Activated CD8-positive, alpha-beta memory T cell treated with anti-CD3 and anti-CD28 coated beads, Interleukin-2, amount 50 U/mL, for 48 hours (primary cell): ENCODE data around the gene PGA5.
"Not testable (repeated sequence)": the region's sequence is repeated elsewhere in the genome, so short reads cannot be mapped to it uniquely, and the experiment has no call there.

Experiments used
- DNase-seq: peaks from one replicate; pipeline ENCODE4 v3.0.0-alpha.2; 2020

The PGA5 gene

GRCh38 chr11:61240875-61241274 lies at the start of gene PGA5:
Gene PGA5 (plus strand): TSS chr11:61241175. CDS start chr11:61241227, 52 bp downstream.
- DNase-seq: not testable (repeated sequence)

- no peak for DNase-seq
Measured at GRCh38 chr11:61193596-61193995, 47.4 kb upstream of the PGA5 start.

GRCh38 chr11:61194169-61194671 lies 46.8 kb upstream of the PGA5 start:
- DNase-seq: no peak

GRCh38 chr11:61194981-61195695 lies 45.8 kb upstream of the PGA5 start:
- no peak for DNase-seq

GRCh38 chr11:61195719-61196118 lies 45.3 kb upstream of the PGA5 start:
- no peak for DNase-seq

GRCh38 chr11:61198361-61198760 lies 42.6 kb upstream of the PGA5 start:
- no peak for DNase-seq

- no peak for DNase-seq
Measured at GRCh38 chr11:61198948-61199523, 41.9 kb upstream of the PGA5 start.

- DNase-seq: no peak
Measured at GRCh38 chr11:61201476-61201875, 39.5 kb upstream of the PGA5 start.

GRCh38 chr11:61202950-61203746 lies 37.8 kb upstream of the PGA5 start, which contains the start of gene PGA3:
Gene PGA3 (plus strand): TSS chr11:61203515. CDS start chr11:61203565, 50 bp downstream.
- not testable (repeated sequence) for DNase-seq

GRCh38 chr11:61203873-61204272 lies 37.1 kb upstream of the PGA5 start:
- not testable (repeated sequence) for DNase-seq

- DNase-seq: not testable (repeated sequence)
Measured at GRCh38 chr11:61204502-61205059, 36.4 kb upstream of the PGA5 start.

GRCh38 chr11:61207636-61208310 lies 33.2 kb upstream of the PGA5 start:
- not testable (repeated sequence) for DNase-seq

- not testable (repeated sequence) for DNase-seq
Measured at GRCh38 chr11:61210629-61211028, 30.3 kb upstream of the PGA5 start.

GRCh38 chr11:61211327-61211952 lies 29.5 kb upstream of the PGA5 start:
- not testable (repeated sequence) for DNase-seq

GRCh38 chr11:61212202-61212601 lies 28.8 kb upstream of the PGA5 start:
- DNase-seq: not testable (repeated sequence)

- DNase-seq: not testable (repeated sequence)
Measured at GRCh38 chr11:61213711-61214324, 27.2 kb upstream of the PGA5 start.

- not testable (repeated sequence) for DNase-seq
Measured at GRCh38 chr11:61218306-61218705, 22.7 kb upstream of the PGA5 start.

- not testable (repeated sequence) for DNase-seq
Measured at GRCh38 chr11:61219016-61219415, 22.0 kb upstream of the PGA5 start.

GRCh38 chr11:61222047-61222446 lies 18.9 kb upstream of the PGA5 start, which contains the start of gene PGA4:
Gene PGA4 (plus strand): TSS chr11:61222347. CDS start chr11:61222401, 54 bp downstream.
- not testable (repeated sequence) for DNase-seq

- DNase-seq: not testable (repeated sequence)
Measured at GRCh38 chr11:61222692-61223091, 18.3 kb upstream of the PGA5 start.

- DNase-seq: not testable (repeated sequence)
Measured at GRCh38 chr11:61226457-61227137, 14.4 kb upstream of the PGA5 start.
